ENCODE results near the gene TEX51.

The TEX51 gene

DNA sequence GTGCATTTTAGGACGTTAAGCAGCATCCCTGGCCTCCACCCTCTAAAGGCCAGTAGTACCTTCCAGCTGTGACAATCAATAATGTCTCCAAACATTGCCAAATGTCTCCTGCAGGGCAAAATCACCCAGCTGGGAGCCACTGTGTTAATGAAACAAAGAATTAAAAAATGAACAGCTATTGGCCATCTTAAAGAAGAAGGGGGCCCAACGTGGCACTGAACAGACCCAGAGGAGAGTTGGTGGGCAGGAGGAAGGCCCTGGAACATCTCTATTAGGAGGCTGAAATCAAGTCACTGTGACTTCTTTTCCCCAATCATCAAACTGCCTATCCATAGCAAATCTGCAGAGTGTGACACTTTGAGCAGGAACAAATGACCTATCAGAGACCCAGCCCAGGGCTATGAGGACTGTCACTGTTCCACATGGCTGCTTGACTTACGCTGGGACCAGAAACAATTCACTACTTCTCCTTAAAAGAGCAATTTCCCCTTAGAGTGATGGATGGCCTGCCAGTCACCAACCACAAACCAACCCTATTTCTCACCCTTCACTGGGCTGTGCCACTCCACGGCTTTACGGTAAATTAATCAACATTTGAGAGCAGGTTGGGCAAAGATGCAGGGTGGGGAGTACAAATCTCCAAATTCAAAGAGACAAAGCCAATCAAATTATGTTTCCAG, 35.2 kb upstream of the TEX51 start:
- H3K4me3 Mint-ChIP-seq: no peak overlapping the region
- H3K4me1 Mint-ChIP-seq: no peaks in the 10 kb centered on the region
- H3K36me3 Mint-ChIP-seq (ENCODE audit: low read depth): no peaks in the 10 kb centered on the region
- peaks cover 5% of the 10 kb centered on the region for H3K9me3 Mint-ChIP-seq
- H3K27me3 Mint-ChIP-seq: peaks cover 10% of the 10 kb centered on the region
- no peak for ATAC-seq
- no peak overlapping the region for H3K27ac Mint-ChIP-seq
- DNase-seq: no peak

DNA sequence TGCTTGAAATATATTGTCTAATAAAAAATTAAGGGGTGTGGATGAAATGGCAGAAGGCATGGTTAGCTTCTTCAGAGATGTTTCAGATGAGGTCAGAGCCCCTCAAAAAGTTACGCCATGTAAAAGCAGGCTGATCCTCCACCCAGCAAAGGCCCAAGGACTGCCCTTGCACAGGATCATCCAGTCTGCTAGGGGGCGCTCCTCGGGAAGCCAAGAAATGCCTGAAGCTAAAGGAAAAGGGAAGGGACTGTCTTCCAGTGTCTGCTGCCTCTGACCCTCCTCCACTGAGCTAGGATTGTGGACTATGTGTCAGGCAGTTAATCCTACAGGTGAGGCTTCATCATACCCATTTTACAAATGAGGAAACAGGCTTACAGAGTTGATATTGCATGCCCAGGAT, 33.8 kb upstream of the TEX51 start:
- Mint-ChIP-seq H3K4me1 (no peaks in the 10 kb centered on the region), H3K4me3 (no peak overlapping the region), H3K36me3 (ENCODE audit: low read depth) (no peaks in the 10 kb centered on the region), H3K27ac (no peak overlapping the region), H3K9me3 (peaks cover 8% of the 10 kb centered on the region), H3K27me3 (peaks cover 10% of the 10 kb centered on the region)
- DNase-seq (no peak), ATAC-seq (no peak)

DNA sequence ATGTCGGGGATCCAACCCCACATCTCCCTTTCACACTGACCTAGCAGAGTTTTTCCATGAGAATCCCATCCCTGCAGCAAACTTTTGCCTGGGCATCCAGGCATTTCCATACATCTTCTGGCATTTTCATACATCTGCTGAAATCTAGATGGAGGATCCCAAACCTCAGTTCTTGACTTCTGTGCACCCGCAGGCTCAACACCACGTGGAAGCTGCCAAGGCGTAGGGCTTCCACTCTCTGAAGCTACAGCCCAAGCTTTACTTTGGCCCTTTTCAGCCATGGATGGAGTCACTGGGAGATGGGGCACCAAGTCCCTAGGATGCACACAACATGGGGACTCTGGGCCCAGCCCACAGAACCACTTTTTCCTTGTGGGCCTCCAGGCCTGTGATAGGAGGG, 32.2 kb upstream of the TEX51 start:
- Mint-ChIP-seq H3K4me3 (no peak overlapping the region), H3K27ac (no peak overlapping the region), H3K4me1 (no peaks in the 10 kb centered on the region), H3K36me3 (ENCODE audit: low read depth) (no peaks in the 10 kb centered on the region), H3K27me3 (peaks cover 10% of the 10 kb centered on the region), H3K9me3 (peaks cover 8% of the 10 kb centered on the region)
- ATAC-seq: no peak
- DNase-seq: no peak

DNA sequence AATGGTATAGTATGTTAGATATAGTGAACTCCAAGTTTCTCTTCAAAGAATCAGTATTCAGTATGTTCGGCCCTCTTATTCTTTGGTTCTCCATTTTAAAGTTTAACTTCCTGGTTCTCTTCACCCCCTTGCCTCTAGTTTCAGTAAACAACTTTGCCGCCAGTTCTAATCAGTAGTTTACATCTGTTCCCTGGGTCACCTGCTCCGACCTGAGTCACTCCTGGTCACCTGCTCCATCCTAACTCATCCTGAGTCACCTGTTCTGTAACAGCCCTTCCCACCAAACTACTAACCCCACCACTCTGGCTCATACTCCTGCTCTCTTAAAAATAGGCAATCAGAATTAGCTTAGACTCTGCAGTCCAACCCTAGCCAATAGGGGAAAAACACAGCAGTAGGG, 23.7 kb upstream of the TEX51 start:
- ATAC-seq: no peak
- no peak for DNase-seq
- no peaks in the 10 kb centered on the region for H3K27me3 Mint-ChIP-seq
- H3K4me1 Mint-ChIP-seq: no peaks in the 10 kb centered on the region
- H3K36me3 Mint-ChIP-seq (ENCODE audit: low read depth): no peaks in the 10 kb centered on the region
- H3K4me3 Mint-ChIP-seq: no peak overlapping the region
- no peak overlapping the region for H3K27ac Mint-ChIP-seq
- peaks cover 14% of the 10 kb centered on the region for H3K9me3 Mint-ChIP-seq

DNA sequence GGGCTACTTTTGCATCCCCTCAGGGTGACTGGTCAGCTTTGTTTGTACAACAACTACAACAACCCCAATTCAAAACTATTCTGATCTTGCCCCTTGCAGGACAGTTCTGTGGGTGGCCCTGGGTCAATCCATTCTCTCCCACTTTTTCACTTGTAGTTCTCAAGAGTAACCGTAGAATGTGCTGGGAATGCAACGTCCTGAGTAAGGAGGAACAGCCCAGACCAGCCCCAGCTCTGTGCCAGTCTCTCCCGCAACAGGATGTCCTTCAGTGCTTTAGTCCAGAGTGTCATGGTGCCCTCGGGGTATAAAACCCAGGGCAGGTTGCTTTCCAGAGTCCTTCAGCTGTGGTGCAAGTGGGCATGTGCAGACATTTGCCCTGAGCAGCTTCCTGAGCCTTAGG, 22.1 kb upstream of the TEX51 start:
- ATAC-seq (no peak), DNase-seq (no peak)
- H3K27me3 Mint-ChIP-seq: no peaks in the 10 kb centered on the region
- H3K4me3 Mint-ChIP-seq: no peak overlapping the region
- peaks cover 14% of the 10 kb centered on the region for H3K9me3 Mint-ChIP-seq
- no peak overlapping the region for H3K27ac Mint-ChIP-seq
- no peaks in the 10 kb centered on the region for H3K4me1 Mint-ChIP-seq
- H3K36me3 Mint-ChIP-seq (ENCODE audit: low read depth): no peaks in the 10 kb centered on the region

DNA sequence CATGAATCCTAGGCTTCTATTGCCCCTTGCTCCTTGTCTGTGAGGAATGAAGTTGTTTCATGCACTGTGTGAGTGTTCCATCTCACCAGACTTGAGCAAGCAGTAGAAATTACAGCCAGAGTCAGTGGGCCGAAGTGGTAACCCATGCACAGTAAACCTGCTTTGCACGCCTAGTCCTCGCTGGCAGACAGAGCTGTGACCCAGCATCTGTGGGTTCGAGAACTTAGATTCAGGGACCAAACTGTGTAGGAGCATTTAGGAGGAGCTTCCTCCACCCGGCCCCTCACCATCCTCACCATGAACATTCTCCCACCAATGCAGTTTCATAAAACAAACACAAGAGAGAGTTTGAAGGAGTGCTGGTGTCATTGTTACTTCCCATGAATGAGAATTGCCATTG, 21.6 kb upstream of the TEX51 start:
- Mint-ChIP-seq H3K27ac (no peak overlapping the region), H3K36me3 (ENCODE audit: low read depth) (no peaks in the 10 kb centered on the region), H3K4me3 (no peak overlapping the region), H3K9me3 (peaks cover 14% of the 10 kb centered on the region), H3K4me1 (no peaks in the 10 kb centered on the region), H3K27me3 (no peaks in the 10 kb centered on the region)
- DNase-seq (no peak), ATAC-seq (no peak)

DNA sequence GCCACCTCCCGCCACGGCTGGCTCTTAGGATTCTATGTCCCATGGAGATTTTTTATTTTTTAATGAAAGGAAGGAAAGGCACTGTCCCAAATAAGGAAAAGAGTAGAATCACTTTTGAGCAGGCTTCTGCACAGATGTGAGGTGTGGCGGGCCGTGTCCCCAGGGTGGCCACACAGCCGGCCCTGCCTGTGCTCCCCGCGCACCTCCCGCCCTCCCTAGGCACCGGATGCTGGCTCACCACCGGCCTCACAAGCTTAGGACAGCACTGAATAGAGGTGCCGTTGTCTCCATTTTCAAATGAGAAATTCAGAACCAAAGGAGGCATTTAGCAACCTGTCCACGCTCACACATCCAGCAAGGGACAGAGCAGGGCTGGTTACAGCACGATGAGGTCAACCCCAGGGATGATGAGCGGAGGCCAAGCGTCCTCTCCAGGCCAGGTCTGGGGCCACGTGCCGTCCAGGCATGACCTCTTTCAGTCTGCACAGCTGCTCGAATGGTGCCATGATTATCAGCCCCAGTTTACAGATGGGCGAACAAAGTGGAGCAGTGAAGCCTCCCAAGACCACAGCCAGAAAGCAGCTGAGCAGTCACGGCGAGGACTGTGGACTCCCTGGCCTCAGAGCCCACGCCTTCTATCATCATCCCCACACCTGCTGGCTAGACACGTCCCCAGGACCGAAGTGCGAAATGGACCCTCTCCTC, 20.7 kb upstream of the TEX51 start:
- ATAC-seq: no peak
- no peaks in the 10 kb centered on the region for H3K27me3 Mint-ChIP-seq
- H3K4me3 Mint-ChIP-seq: no peak overlapping the region
- H3K4me1 Mint-ChIP-seq: no peaks in the 10 kb centered on the region
- H3K27ac Mint-ChIP-seq: no peak overlapping the region
- H3K36me3 Mint-ChIP-seq (ENCODE audit: low read depth): no peaks in the 10 kb centered on the region
- no peak for DNase-seq
- H3K9me3 Mint-ChIP-seq: peaks cover 14% of the 10 kb centered on the region

DNA sequence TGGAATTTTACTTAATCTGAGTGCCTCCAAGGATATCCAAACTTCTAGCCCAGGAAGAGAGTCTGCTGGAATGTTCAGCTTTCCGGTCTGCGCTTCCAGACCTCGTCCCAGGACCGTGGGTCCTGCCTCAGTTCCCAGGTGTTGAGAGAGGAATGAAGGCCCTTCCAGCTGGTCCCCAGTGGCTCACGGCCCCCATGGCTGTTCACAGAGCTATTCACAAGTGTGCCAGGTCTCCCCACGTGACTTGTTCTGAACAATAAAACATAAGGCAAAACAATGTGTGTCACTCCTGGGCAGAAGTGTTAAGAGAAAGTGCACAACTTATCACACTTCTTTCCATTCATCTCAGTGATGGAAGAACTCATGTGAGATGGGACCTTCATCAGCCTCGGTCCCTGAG, 20.1 kb upstream of the TEX51 start:
- ATAC-seq: no peak
- DNase-seq: no peak
- Mint-ChIP-seq H3K27ac (no peak overlapping the region), H3K9me3 (peaks cover 14% of the 10 kb centered on the region), H3K4me1 (no peaks in the 10 kb centered on the region), H3K4me3 (no peak overlapping the region), H3K27me3 (no peaks in the 10 kb centered on the region), H3K36me3 (ENCODE audit: low read depth) (no peaks in the 10 kb centered on the region)

DNA sequence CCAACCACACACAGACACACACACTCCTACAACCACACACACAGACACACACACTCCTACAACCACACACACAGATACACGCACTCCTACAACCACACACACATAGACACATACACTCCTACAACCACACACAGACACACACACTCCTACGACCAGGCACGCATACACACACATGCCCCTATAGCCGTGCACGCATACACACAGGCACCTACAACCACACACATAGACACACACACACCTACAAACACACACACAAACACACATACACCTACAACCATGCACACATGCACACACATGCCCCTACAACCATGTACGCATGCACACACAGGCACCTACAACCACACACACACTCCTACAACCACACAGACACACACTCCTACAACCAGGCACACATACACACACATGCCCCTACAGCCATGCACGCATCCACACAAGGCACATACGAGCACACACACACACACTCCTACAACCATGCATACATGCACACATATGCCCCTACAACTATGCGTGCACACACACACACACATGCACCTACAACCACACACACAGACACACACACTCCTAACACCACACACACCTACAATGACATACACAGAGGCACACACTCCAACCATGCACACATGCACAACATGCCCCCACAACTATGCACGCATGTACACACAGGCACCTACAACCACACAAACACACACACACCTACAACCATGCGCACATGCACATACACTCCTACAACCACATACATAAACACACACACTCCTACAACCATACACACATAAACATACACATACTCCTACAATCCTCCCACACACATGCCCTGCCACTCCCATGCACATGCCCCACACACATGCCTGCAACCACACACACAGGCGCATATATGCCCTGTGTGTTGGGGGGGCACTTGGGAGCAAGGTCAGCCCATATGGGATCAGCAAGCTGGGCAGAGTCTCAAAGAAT, 19.1 kb upstream of the TEX51 start:
- H3K36me3 Mint-ChIP-seq (ENCODE audit: low read depth): no peaks in the 10 kb centered on the region
- peaks cover 11% of the 10 kb centered on the region for H3K9me3 Mint-ChIP-seq
- DNase-seq: no peak
- no peaks in the 10 kb centered on the region for H3K4me1 Mint-ChIP-seq
- no peak overlapping the region for H3K27ac Mint-ChIP-seq
- no peak for ATAC-seq
- H3K27me3 Mint-ChIP-seq: no peaks in the 10 kb centered on the region
- H3K4me3 Mint-ChIP-seq: no peak overlapping the region

DNA sequence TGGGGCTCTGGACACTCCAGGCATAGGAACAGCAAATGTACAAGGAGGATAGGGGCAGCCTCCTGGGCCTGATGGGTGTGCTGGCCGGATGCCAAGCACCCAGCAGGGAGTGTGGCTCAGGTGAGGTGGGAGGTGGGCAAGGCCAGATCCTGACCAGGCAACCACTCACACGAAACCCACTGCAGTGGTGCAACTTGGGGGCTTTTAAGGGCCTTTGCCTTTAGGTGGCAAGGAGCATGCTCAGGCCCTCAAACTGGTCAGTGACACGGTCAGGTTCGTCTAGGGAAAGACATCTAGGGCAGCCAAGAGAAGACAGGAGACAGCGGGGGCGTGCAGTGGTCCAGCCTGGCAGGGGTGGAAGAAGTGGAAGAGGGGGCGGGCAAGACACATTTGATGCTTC, 18.4 kb upstream of the TEX51 start:
- Mint-ChIP-seq H3K4me1 (no peaks in the 10 kb centered on the region), H3K27me3 (no peaks in the 10 kb centered on the region), H3K36me3 (ENCODE audit: low read depth) (no peaks in the 10 kb centered on the region), H3K27ac (no peak overlapping the region), H3K4me3 (no peak overlapping the region), H3K9me3 (peaks cover 5% of the 10 kb centered on the region)
- DNase-seq (no peak), ATAC-seq (no peak)

DNA sequence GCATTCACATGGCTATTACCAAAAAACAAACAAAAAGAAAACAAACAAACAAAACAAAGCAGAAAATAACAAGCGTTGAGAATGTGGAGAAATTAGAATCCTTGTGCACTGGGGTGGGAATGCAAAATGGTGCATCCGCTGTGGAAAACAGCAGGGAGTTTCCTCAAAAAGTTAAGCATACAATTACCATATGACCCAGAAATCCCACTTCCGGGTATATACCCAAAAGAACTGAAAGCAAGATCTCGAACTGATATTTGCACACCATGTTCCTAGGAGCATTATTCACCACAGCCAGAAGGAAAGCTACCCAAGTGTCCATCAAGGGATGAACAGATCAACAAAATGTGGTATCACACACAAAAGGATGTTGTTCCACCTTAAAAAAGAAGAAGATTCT, 17.9 kb upstream of the TEX51 start:
- H3K4me1 Mint-ChIP-seq: no peaks in the 10 kb centered on the region
- no peaks in the 10 kb centered on the region for H3K36me3 Mint-ChIP-seq (ENCODE audit: low read depth)
- no peak for DNase-seq
- H3K9me3 Mint-ChIP-seq: peaks cover under 1% of the 10 kb centered on the region
- no peak overlapping the region for H3K4me3 Mint-ChIP-seq
- no peak overlapping the region for H3K27ac Mint-ChIP-seq
- ATAC-seq: no peak
- H3K27me3 Mint-ChIP-seq: no peaks in the 10 kb centered on the region

DNA sequence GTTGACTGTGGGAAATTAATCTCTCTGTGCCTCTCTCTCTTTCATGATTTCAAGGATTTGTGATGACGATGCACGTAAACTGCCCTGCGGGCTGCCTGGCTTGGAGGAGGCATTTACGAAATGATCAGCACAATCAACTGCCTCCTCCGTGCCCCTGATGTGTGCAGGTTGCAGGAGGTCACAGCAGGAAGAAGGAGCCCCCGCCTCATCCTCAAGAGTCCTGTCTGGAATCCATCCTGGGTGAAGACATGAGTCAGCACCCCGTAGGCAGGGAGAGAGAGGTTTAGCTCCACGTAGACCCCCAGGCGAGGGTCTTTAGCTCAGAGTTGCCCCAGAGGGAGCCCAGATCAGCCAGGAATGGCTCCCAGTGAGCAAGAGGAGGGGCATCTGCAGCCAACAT, 17.1 kb upstream of the TEX51 start:
- ATAC-seq (no peak), DNase-seq (no peak)
- H3K27ac Mint-ChIP-seq: no peak overlapping the region
- H3K27me3 Mint-ChIP-seq: peaks cover 2% of the 10 kb centered on the region
- H3K4me1 Mint-ChIP-seq: peaks cover 2% of the 10 kb centered on the region
- no peak overlapping the region for H3K4me3 Mint-ChIP-seq
- H3K36me3 Mint-ChIP-seq (ENCODE audit: low read depth): no peaks in the 10 kb centered on the region
- no peaks in the 10 kb centered on the region for H3K9me3 Mint-ChIP-seq

DNA sequence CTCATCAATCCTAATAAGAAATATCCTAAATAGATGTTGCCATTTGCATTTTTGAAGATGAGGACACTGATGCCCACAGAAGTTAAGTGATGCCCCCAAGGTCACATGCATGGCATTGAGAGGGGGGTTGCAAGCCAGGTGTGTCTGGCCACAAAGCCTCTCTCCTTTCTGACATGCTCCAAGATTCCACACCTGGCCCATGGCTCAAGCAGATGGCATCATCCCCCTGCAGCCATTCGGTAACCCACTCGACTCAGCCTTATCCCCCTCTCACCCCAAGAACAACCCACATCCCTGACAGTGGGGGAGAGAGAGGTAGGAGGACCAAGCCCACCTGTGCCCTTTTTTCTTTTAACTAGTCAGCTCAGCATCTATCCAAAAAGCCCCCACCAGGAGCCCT, 16.5 kb upstream of the TEX51 start:
- ATAC-seq (no peak), DNase-seq (no peak)
- Mint-ChIP-seq H3K4me1 (peaks cover 4% of the 10 kb centered on the region), H3K27ac (no peak overlapping the region), H3K27me3 (peaks cover 7% of the 10 kb centered on the region), H3K9me3 (no peaks in the 10 kb centered on the region), H3K36me3 (ENCODE audit: low read depth) (no peaks in the 10 kb centered on the region), H3K4me3 (no peak overlapping the region)

DNA sequence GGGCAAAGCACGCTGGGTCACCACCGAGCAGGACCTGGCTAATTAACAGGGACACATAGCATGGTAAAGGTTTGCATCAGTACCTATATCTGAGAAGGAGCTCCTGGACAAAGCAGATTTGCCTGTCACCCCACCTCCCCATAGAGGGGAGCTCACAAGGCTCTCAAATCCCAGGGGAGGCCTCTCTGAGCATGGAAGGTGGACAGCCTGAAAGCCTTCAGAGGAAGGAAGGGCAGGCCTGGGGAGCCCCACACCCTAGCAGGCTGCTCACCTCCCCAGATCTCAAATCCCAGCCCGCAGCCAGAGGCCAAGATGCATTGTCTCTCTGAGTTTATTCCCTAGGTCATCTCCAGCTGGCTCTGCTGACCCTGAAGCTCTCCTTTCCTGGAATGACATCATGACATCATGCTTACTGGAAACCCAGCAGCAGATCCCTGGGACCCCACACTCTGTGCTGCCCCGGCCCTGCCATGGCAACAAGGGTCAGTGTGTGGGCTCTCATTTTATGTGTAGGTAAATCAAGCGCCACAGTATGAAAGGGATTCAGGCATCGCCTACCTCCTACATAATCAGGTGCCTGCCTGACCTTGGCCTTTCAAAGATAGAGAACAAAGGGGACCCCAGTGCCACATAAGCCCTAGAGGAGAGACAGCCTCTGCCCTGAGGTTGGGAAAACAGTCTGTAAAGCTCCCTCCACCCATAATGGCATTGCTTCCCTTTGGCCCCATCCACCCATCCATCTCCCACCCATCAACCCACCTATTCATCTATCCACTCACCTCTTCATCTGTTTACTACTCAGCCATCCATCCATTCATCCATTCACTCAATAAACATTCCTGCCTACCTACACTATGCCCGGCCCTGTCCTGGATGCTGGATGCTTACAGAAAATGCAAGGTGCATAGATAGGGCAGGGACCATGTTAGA, 15.7 kb upstream of the TEX51 start:
- Mint-ChIP-seq H3K4me3 (no peak overlapping the region), H3K27ac (no peak overlapping the region), H3K9me3 (no peaks in the 10 kb centered on the region), H3K36me3 (ENCODE audit: low read depth) (no peaks in the 10 kb centered on the region), H3K27me3 (peaks cover 7% of the 10 kb centered on the region), H3K4me1 (peaks cover 4% of the 10 kb centered on the region)
- DNase-seq (no peak), ATAC-seq (no peak)

All from activated naive CD8-positive, alpha-beta T cell treated with anti-CD3 and anti-CD28 coated beads, Interleukin-2, amount 50 U/mL, for 24 hours (primary cell).